COLO668 (cell line): Measurements from ENCODE around the gene SYTL2.
A peak's percentile ranks its signal among the peaks of the same experiment; 100 is the strongest.
"Not testable (repeated sequence)": the region's sequence is repeated elsewhere in the genome, so short reads cannot be mapped to it uniquely, and the experiment has no call there.

Source experiments
- DNase-seq: peaks from one replicate; lab custom pipeline; 2025; ENCODE audit not compliant: unreplicated experiment; lab: John Stamatoyannopoulos, UW

SYTL2 gene

DNA sequence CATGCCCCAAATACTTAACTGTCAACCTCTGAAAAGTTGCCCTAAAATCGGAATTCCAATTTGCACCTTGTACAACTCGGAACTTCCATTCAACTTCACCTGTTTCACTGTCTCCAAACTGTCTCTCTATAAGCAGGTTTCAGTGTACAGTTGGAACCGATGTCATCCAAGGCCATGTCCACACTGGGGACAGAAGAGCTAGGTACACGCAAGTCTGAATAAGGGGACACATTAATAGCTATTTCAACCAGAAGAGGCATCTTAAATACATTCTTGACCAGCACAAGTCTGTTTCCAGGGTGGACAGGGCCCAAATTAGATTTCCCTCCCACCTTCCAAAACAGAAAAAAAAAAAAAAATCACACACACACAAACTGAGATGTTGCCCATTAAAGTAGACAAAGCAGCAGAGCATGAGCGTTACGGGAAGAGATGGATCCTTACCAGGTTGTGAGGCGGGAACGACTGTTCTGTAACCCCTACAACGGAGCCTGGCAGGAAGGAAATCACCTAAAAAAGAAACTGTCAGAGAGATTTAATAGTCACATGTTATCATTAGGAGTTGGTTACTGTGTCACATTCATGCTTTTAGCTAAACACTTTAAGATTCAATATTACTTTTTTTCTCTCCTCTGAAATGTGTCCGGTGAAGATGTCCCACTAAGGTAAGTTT is 147.7 kb downstream of the SYTL2 start:
- DNase-seq, result no peak

DNA sequence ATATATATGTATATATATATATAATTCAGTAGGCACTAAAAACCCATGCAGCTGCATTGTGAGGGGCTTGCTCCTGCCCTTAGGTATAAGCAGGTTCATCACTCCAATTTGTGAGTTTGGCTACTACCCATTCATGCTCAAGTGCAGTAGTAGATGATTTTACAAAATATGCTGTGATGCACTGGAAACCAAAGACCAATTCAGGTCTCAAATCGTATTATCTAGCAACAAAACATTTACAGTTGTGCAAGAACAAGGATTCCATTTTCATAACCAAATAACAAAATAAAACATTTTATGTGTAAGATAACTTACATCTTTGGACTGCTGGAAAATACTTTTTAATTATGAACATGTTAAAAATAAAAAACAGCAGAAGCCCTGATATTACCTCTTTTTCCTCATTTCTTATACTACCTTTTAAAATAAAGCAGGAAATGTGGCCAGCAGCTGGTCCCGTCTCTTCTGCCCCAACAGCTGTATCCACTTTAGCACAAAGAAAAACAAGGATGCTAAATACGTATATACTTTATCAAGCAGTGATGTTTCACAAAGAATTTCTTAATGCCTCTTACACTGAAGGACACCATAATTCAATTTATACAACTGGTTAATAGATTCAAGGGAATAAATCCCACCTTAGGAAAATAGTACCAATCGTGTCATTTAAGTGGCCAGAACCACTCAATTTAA is 148.8 kb downstream of the SYTL2 start:
- no peak for DNase-seq

- DNase-seq, result no peak
These were observed 152.8 kb downstream of the SYTL2 start for GRCh38 chr11:85658180-85658579.

- DNase-seq, result no peak
These were observed 154.2 kb downstream of the SYTL2 start for GRCh38 chr11:85656777-85657176.

DNA sequence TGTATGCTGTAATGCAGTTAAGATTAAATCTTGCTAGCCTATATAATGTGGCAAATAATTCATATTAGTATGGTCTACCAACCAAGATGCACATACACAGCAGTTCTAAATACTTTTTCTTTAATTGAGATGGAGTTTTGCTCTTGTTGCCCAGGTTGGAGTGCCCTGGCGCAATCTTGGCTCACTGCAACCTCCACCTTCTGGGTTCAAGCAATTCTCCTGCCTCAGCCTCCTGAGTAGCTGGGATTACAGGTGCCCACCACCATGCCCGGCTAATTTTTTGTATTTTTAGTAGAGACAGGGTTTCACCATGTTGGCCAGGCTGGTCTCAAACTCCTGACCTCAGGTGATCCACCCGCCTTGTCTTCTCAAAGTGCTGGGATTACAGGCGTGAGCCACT is 156.6 kb downstream of the SYTL2 start:
- not testable (repeated sequence) for DNase-seq

- no peak for DNase-seq
These were observed 158.0 kb downstream of the SYTL2 start for GRCh38 chr11:85652786-85653447.

GRCh38 chr11:85651118-85651517 is 159.8 kb downstream of the SYTL2 start:
- no peak for DNase-seq

DNA sequence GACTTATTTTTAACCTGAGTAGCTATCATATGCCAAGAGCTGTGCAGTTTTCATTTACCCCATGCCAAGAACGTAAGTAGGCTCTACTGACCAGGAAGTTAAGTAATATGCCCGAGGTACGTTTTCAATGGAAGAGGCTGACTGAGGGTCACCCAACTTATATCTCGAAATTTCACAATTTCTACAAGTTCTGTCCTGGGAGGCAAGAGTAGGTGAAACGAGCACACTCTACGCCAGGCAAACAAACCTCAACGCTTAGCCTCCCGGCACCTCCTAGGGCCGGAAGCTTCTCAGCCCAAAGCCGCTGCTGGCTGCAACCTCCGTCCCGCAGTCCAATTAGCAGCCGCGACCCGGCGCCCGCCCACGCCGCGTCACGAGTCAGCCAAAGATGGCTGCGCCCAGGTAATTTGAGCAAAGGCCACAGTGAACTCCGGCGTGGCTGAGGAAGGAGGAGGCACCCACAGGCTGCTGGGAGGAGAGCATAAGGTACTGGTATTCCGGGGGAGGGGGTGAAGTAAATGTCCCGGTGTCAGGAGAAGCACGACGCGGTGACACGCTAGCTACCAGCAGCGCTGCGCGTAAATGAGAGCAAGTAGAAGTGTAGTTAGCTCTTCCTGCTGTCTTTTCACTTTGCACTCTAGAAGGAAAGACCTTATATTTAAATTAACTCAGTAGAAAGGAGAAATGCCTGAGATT is 163.2 kb downstream of the SYTL2 start, which contains the start of gene TMEM126A:
TSS of gene TMEM126A (plus strand) at position 364 of the 696 bp plus-strand sequence. CDS start 2,289 bp downstream, outside the sequence.
- peak; percentile 90 for DNase-seq

DNA sequence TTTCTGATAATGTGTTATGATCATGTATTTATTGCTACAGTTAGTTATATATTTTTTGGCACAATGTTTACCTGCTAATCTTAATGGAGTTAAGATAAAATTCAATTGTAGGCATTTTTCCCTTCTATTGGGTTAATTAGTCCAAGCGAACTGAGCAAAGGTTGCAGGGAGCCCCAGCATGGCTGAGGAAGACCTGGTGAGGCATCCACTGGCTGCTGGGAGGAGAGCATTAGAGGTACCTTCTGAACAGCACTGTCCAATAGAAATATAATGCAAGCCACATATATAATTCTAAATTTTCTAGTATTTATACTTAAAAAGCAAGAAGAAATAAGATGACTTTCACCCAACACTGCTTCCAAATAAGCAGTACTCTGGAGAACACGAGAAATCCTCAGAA is 163.9 kb downstream of the SYTL2 start:
- DNase-seq, result no peak
